WTC11 (cell line): ENCODE measurements around the gene LHX2. TPM values are rescaled to one million over a fixed set of nuclear protein-coding genes. Genes with fewer than 3 reads are reported as not detected.
A peak's percentile ranks its signal among the peaks of the same experiment; 100 is the strongest.

Source experiments
- ATAC-seq: fragments of 200-7000 bp; cut with Tn5 transposase; 2 replicates; pipeline ENCODE4 v1.10.0; 2021; ENCODE audit warnings: mild to moderate bottlenecking, moderate library complexity
- CTCF ChIA-PET: fragments of 300-600 bp; sonication (Branson Sonifier 250); formaldehyde crosslinking; loops from one replicate; lab custom pipeline; 2021; ENCODE audit warnings: antibody characterized with exemption; lab: Charles Lee
- POLR2A ChIA-PET: fragments of 350-600 bp; sonication (Branson Sonifier 250); formaldehyde crosslinking; loops from one replicate; lab custom pipeline; 2021; ENCODE audit warnings: antibody characterized with exemption; lab: Charles Lee
- DNase-seq: peaks from one replicate; pipeline ENCODE4 v3.0.0; 2021; ENCODE audit warnings: low spot score
- H3K27ac Mint-ChIP-seq: 2 replicates; pipeline ENCODE4 v1.8.0; 2021; ENCODE audit warnings: mixed read lengths
- H3K27me3 Mint-ChIP-seq: 2 replicates; pipeline ENCODE4 v1.8.0; 2021; ENCODE audit warnings: low read depth, mild to moderate bottlenecking, moderate library complexity, mixed read lengths
- H3K36me3 Mint-ChIP-seq: 2 replicates; pipeline ENCODE4 v1.8.0; 2021; ENCODE audit warnings: mixed read lengths
- H3K4me1 Mint-ChIP-seq: 2 replicates; pipeline ENCODE4 v1.8.0; 2022; ENCODE audit warnings: mixed read lengths
- H3K4me3 Mint-ChIP-seq: 2 replicates; pipeline ENCODE4 v1.8.0; 2021; ENCODE audit warnings: mild to moderate bottlenecking, moderate library complexity, mixed read lengths
- H3K9me3 Mint-ChIP-seq: 2 replicates; pipeline ENCODE4 v1.8.0; 2021; ENCODE audit warnings: mixed read lengths
- ATF1 ChIP-seq: sonication (generic); formaldehyde crosslinking; IDR thresholded peaks from 2 replicates; pipeline ENCODE4 v1.8.1; 2023; ENCODE audit warnings: mild to moderate bottlenecking, moderate library complexity, missing genetic modification reagents
- ATF2 ChIP-seq: sonication (generic); formaldehyde crosslinking; IDR thresholded peaks from 2 replicates; pipeline ENCODE4 v1.8.1; 2022; ENCODE audit warnings: low read depth, missing genetic modification reagents, borderline replicate concordance
- ATF6 ChIP-seq: sonication (generic); formaldehyde crosslinking; IDR thresholded peaks from 2 replicates; pipeline ENCODE4 v1.8.1; 2023; ENCODE audit warnings: mild to moderate bottlenecking, missing genetic modification reagents
- CDX4 ChIP-seq: fragments of 250-450 bp; sonication (Bioruptor Pico); IDR thresholded peaks from 2 replicates; pipeline ENCODE4 v1.9.0; 2021; ENCODE audit warnings: moderate library complexity, mild to moderate bottlenecking, inconsistent platforms, borderline replicate concordance
- CREB1 ChIP-seq: sonication (generic); formaldehyde crosslinking; IDR thresholded peaks from 2 replicates; pipeline ENCODE4 v1.8.0; 2023; ENCODE audit warnings: mild to moderate bottlenecking, missing genetic modification reagents
- CTCF ChIP-seq: fragments of 200-600 bp; IDR thresholded peaks from 2 replicates; pipeline ENCODE4 v1.8.0; 2022; ENCODE audit warnings: antibody characterized with exemption
- E2F4 ChIP-seq: sonication (generic); formaldehyde crosslinking; IDR thresholded peaks from 2 replicates; pipeline ENCODE4 v1.8.1; 2022; ENCODE audit warnings: low read depth, mild to moderate bottlenecking, moderate library complexity, missing genetic modification reagents, borderline replicate concordance
- E2F5 ChIP-seq: sonication (generic); formaldehyde crosslinking; IDR thresholded peaks from 2 replicates; pipeline ENCODE4 v1.8.1; 2022; ENCODE audit warnings: mild to moderate bottlenecking, moderate library complexity, missing genetic modification reagents
- ESRRA ChIP-seq: sonication (generic); formaldehyde crosslinking; IDR thresholded peaks from 2 replicates; pipeline ENCODE4 v1.8.1; 2022; ENCODE audit warnings: mild to moderate bottlenecking, missing genetic modification reagents, borderline replicate concordance
- FOXK1 ChIP-seq: sonication (generic); formaldehyde crosslinking; IDR thresholded peaks from 2 replicates; pipeline ENCODE4 v1.8.0; 2022; ENCODE audit warnings: mild to moderate bottlenecking, moderate library complexity, missing genetic modification reagents
- FOXP1 ChIP-seq: sonication (generic); formaldehyde crosslinking; IDR thresholded peaks from 2 replicates; pipeline ENCODE4 v1.8.0; 2022; ENCODE audit warnings: missing genetic modification reagents, mild to moderate bottlenecking, moderate library complexity, borderline replicate concordance
- FOXP4 ChIP-seq: sonication (generic); formaldehyde crosslinking; IDR thresholded peaks from 2 replicates; pipeline ENCODE4 v1.8.0; 2022; ENCODE audit warnings: mild to moderate bottlenecking, missing genetic modification reagents
- MLX ChIP-seq: sonication (generic); formaldehyde crosslinking; IDR thresholded peaks from 2 replicates; pipeline ENCODE4 v1.8.1; 2023; ENCODE audit warnings: mild to moderate bottlenecking, missing genetic modification reagents, moderate library complexity
- NFE2L1 ChIP-seq: sonication (generic); formaldehyde crosslinking; IDR thresholded peaks from 2 replicates; pipeline ENCODE4 v1.8.1; 2023; ENCODE audit warnings: missing genetic modification reagents
- NR2C2 ChIP-seq: sonication (generic); formaldehyde crosslinking; IDR thresholded peaks from 2 replicates; pipeline ENCODE4 v1.8.0; 2022; ENCODE audit warnings: mild to moderate bottlenecking, missing genetic modification reagents
- ZNF263 ChIP-seq: sonication (generic); formaldehyde crosslinking; IDR thresholded peaks from 2 replicates; pipeline ENCODE4 v1.8.1; 2022; ENCODE audit warnings: low read depth, mild to moderate bottlenecking, moderate library complexity, missing genetic modification reagents
- ZNF671 ChIP-seq: fragments of 250-450 bp; sonication (Bioruptor Pico); IDR thresholded peaks from 2 replicates; pipeline ENCODE4 v1.8.0; 2021; ENCODE audit warnings: mild to moderate bottlenecking
- total RNA-seq: library from RNA; stranded (reverse); gene quantifications from 3 replicates; pipeline ENCODE4 v1.2.3, GENCODE V29; 2021

Gene LHX2
- total RNA-seq, 1 experiment from 2014 or later = 0.42 TPM

- TF ChIP-seq FOXP4 (CRISPR knock-in tag) (peak; percentile 94), CREB1 (CRISPR knock-in tag) (peak; percentile 50; the same call in 1 of the 2 replicates), NFE2L1 (peak; percentile 96; the same call in 1 of the 2 replicates), ZNF263 (peak; percentile 98), ATF6 (CRISPR knock-in tag) (no peak), E2F4 (peak; percentile 79), ATF2 (CRISPR knock-in tag) (peak; percentile 41; the same call in 1 of the 2 replicates), ESRRA (no peak)
Measured at GRCh38 chr9:124011460-124012301, at the start of gene LHX2 (continued).

- POLR2A ChIA-PET = no interaction called here
- Mint-ChIP-seq H3K4me3 (no peak overlapping the region), H3K4me1 (peaks cover 17% of the 10 kb centered on the region), H3K36me3 (no peaks in the 10 kb centered on the region), H3K27ac (no peak overlapping the region)
- TF ChIP-seq E2F4 = no peak
- TF ChIP-seq MLX (CRISPR knock-in tag) = no peak
- no peak for TF ChIP-seq ATF6 (CRISPR knock-in tag)
- TF ChIP-seq ZNF671 (CRISPR knock-in tag) = no peak
- no peak for TF ChIP-seq ATF2 (CRISPR knock-in tag)
- TF ChIP-seq CREB1 (CRISPR knock-in tag) = no peak
- TF ChIP-seq NR2C2 (CRISPR knock-in tag) = no peak
- no peak for TF ChIP-seq ATF1 (CRISPR knock-in tag)
- no peak for TF ChIP-seq FOXK1 (CRISPR knock-in tag)
- TF ChIP-seq FOXP1 = no peak
- TF ChIP-seq CTCF = no peak
- TF ChIP-seq CDX4 (CRISPR knock-in tag) = no peak
- TF ChIP-seq E2F5 (CRISPR knock-in tag) = no peak
- TF ChIP-seq, all 79 proteins: peak for 0
- peaks cover 12% of the 10 kb centered on the region for H3K27me3 Mint-ChIP-seq
- no peaks in the 10 kb centered on the region for H3K9me3 Mint-ChIP-seq
- ATAC-seq = no peak
- CTCF ChIA-PET = no interaction called here
- DNase-seq = no peak
Measured at GRCh38 chr9:123964761-123965160, 46.8 kb upstream of the LHX2 start.
